Keratinocyte (primary cell): ENCODE data around the gene CARMIL1. TPM values are rescaled to one million over a fixed set of nuclear protein-coding genes. Genes with fewer than 3 reads are reported as not detected.

Experiments
- DNase-seq: peaks from one replicate; pipeline ENCODE4 v3.0.0-alpha.2; 2011; ENCODE audit warnings: low read depth, missing footprints, low spot score
- FAIRE-seq: peaks from 2 replicates; lab custom pipeline; 2011; peaks lifted over from hg19 to GRCh38; lab: Jason Lieb, UNC
- H2AFZ ChIP-seq: 2 replicates; pipeline ENCODE4 v1.6.0; 2012; ENCODE audit warnings: low read length, control low read depth, inconsistent platforms; ENCODE audit not compliant: control insufficient read depth
- H3K27ac ChIP-seq: 2 replicates; pipeline ENCODE4 v1.5.1; 2011; ENCODE audit warnings: low read length; ENCODE audit not compliant: control insufficient read depth, insufficient read depth
- H3K27me3 ChIP-seq: 3 replicates; pipeline ENCODE4 v1.6.0; 2011; ENCODE audit warnings: low read length; ENCODE audit not compliant: control insufficient read depth, insufficient read depth; ENCODE audit errors: extremely low read depth
- H3K36me3 ChIP-seq, 2 experiments: 2 replicates in 1 of 2; 3 replicates in 1 of 2; pipeline ENCODE4 v1.5.1; 2011; ENCODE audit warnings: low read length in 2 of 2, mild to moderate bottlenecking in 1 of 2; ENCODE audit not compliant: control insufficient read depth in 2 of 2, insufficient read depth in 2 of 2; ENCODE audit errors: extremely low read depth in 1 of 2
- H3K4me1 ChIP-seq: 3 replicates; pipeline ENCODE4 v1.5.1; 2011; ENCODE audit warnings: low read length; ENCODE audit not compliant: control insufficient read depth, insufficient read depth; ENCODE audit errors: extremely low read depth
- H3K4me2 ChIP-seq: 3 replicates; pipeline ENCODE4 v1.6.0; 2011; ENCODE audit warnings: low read depth, low read length; ENCODE audit not compliant: control insufficient read depth, insufficient read depth; ENCODE audit errors: extremely low read depth
- H3K4me3 ChIP-seq, 3 experiments: fragments of 200-600 bp in 1 of 3; sonication (generic) in 1 of 3; 2 replicates in 2 of 3; 3 replicates in 1 of 3; pipeline ENCODE4 v1.5.1; 2011 to 2016; ENCODE audit warnings: low read length in 3 of 3, mild to moderate bottlenecking in 3 of 3, control low read depth in 2 of 3, inconsistent platforms in 1 of 3, low read depth in 1 of 3, mixed read lengths in 1 of 3, mixed run types in 1 of 3, moderate library complexity in 1 of 3; ENCODE audit not compliant: control insufficient read depth in 2 of 3, insufficient read depth in 2 of 3; ENCODE audit errors: extremely low read depth in 1 of 3
- H3K79me2 ChIP-seq: 2 replicates; pipeline ENCODE4 v1.6.0; 2012; ENCODE audit warnings: low read length; ENCODE audit not compliant: control insufficient read depth, insufficient read depth
- H3K9ac ChIP-seq: 3 replicates; pipeline ENCODE4 v1.6.0; 2011; ENCODE audit warnings: low read length; ENCODE audit not compliant: control insufficient read depth, insufficient read depth; ENCODE audit errors: extremely low read depth
- H3K9me1 ChIP-seq: 3 replicates; pipeline ENCODE4 v1.6.0; 2011; ENCODE audit warnings: low read length; ENCODE audit not compliant: control insufficient read depth, insufficient read depth; ENCODE audit errors: extremely low read depth
- H3K9me3 ChIP-seq: 2 replicates; pipeline ENCODE4 v1.5.1; 2012; ENCODE audit warnings: low read depth, low read length; ENCODE audit not compliant: control insufficient read depth
- H4K20me1 ChIP-seq: 3 replicates; pipeline ENCODE4 v1.6.0; 2011; ENCODE audit warnings: low read length; ENCODE audit not compliant: control insufficient read depth, insufficient read depth; ENCODE audit errors: extremely low read depth
- EZH2 ChIP-seq: IDR thresholded peaks from one replicate; pipeline ENCODE4 v1.6.1; 2012; ENCODE audit warnings: inconsistent platforms, mild to moderate bottlenecking, low read length, moderate library complexity
- dilution Hi-C: fragments of 300-500 bp; cut with MboI; formaldehyde crosslinking; loops from one replicate; pipeline ENCODE4 v1.7.0; 2020; ENCODE audit warnings: low sequenced_read_pairs; ENCODE audit not compliant: extremely low pct_ligation_motif_present
- polyA plus RNA-seq, 5 experiments: library from polyadenylated mRNA; depleted of rRNA in 3 of 5; stranded (reverse) in 3 of 5; stranded (forward) in 1 of 5; unstranded in 1 of 5; fragments of >200 nt; gene quantifications; 1 replicate in 1 of 5; 2 replicates in 3 of 5; 3 replicates in 1 of 5; pipeline versions ENCODE4 v1.2.1 to v1.2.3, GENCODE V29; 2011 to 2012; ENCODE audit warnings: missing spikeins in 2 of 5, low read depth in 1 of 5, low replicate concordance in 1 of 5
- TF ChIP-seq, protein P1 (sequence below), 3 experiments: IDR thresholded peaks in 1 of 3; conservative IDR thresholded peaks in 1 of 3; optimal IDR thresholded peaks in 1 of 3; 2 replicates in 2 of 3; 3 replicates in 1 of 3; pipeline versions ENCODE3 to v1.5.1; 2011; ENCODE audit warnings: low read length in 3 of 3, mild to moderate bottlenecking in 3 of 3, moderate library complexity in 2 of 3, control low read depth in 1 of 3, inconsistent platforms in 1 of 3; ENCODE audit not compliant: insufficient read depth in 2 of 3; ENCODE audit errors: extremely low read depth in 1 of 3

CARMIL1 gene
- polyA plus RNA-seq, 1 donor (not counting 4 experiments of a cell fraction or from before 2014, with no cell fraction given): 18.9 TPM

DNA sequence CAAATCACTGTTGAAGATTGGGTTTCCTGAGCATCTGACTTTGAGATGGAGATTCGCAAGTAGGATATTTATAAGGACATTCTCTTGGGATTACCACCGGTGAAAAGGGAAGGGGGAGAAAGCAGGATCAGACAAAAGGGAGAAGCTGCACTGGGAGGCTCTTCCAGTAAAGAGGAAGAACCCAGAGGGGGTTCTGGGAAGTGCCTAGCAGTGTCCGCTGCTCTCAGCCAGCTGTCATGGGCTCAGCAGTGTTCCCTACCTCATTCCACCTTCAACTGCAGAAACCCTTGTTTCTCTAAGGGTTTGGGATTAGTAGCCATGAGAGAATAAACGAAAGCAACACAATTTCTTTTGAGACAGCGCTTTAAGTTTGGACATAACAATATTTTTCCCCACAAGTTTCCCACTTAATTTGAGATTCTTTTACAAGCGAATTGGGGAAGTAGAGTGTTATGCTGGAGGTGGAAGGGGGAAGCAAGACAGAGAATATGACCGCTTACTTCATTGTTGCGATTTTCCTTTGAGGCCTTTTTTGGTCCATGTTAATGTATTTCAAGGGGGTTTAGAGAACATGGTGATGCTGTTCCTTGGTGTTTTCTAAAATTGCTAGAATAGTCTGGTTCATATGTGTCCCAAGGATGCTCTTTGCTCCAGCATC lies 218.3 kb downstream of the CARMIL1 start:
- DNase-seq (no peak), FAIRE-seq (no peak)
- Histone ChIP-seq H3K9me1 (no peaks in the 10 kb centered on the region), H3K27ac (no peak overlapping the region), H3K9ac (no peak overlapping the region), H4K20me1 (no peaks in the 10 kb centered on the region), H2AFZ (no peak overlapping the region), H3K27me3 (no peaks in the 10 kb centered on the region), H3K4me3 (no peak overlapping the region), H3K4me1 (peaks cover 13% of the 10 kb centered on the region), H3K36me3 (peaks cover 0 to 2% of the 10 kb centered on the region in 2 experiments), H3K79me2 (no peaks in the 10 kb centered on the region), H3K4me2 (no peak overlapping the region), H3K9me3 (no peaks in the 10 kb centered on the region)
- no peak for TF ChIP-seq EZH2
- TF ChIP-seq, protein P1, sequence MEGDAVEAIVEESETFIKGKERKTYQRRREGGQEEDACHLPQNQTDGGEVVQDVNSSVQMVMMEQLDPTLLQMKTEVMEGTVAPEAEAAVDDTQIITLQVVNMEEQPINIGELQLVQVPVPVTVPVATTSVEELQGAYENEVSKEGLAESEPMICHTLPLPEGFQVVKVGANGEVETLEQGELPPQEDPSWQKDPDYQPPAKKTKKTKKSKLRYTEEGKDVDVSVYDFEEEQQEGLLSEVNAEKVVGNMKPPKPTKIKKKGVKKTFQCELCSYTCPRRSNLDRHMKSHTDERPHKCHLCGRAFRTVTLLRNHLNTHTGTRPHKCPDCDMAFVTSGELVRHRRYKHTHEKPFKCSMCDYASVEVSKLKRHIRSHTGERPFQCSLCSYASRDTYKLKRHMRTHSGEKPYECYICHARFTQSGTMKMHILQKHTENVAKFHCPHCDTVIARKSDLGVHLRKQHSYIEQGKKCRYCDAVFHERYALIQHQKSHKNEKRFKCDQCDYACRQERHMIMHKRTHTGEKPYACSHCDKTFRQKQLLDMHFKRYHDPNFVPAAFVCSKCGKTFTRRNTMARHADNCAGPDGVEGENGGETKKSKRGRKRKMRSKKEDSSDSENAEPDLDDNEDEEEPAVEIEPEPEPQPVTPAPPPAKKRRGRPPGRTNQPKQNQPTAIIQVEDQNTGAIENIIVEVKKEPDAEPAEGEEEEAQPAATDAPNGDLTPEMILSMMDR (optimal IDR thresholded peaks at IDR 0.05 in 1 of 3, IDR thresholded peaks at IDR 0.05 in 1 of 3, conservative IDR thresholded peaks at IDR 0.05 in 1 of 3; ENCODE audit: extremely low read depth in 1 of 3, insufficient read depth in 2 of 3, low read length in 3 of 3): no peak
- dilution Hi-C loops: no loop called here

GRCh38 chr6:25498505-25498904 lies 219.3 kb downstream of the CARMIL1 start:
- no peaks in the 10 kb centered on the region for H3K79me2 ChIP-seq
- no peaks in the 10 kb centered on the region for H3K27me3 ChIP-seq
- H3K4me3 ChIP-seq: no peak overlapping the region
- H3K9me1 ChIP-seq: no peaks in the 10 kb centered on the region
- peaks cover 0 to under 1% of the 10 kb centered on the region in 2 experiments for H3K36me3 ChIP-seq
- no peak overlapping the region for H2AFZ ChIP-seq
- H3K4me2 ChIP-seq: no peak overlapping the region
- no peaks in the 10 kb centered on the region for H4K20me1 ChIP-seq
- DNase-seq (no peak), FAIRE-seq (no peak)
- H3K9ac ChIP-seq: no peak overlapping the region
- H3K4me1 ChIP-seq: peaks cover 17% of the 10 kb centered on the region
- dilution Hi-C loops: no loop called here
- no peak for TF ChIP-seq EZH2
- TF ChIP-seq, protein P1 (optimal IDR thresholded peaks at IDR 0.05 in 1 of 3, IDR thresholded peaks at IDR 0.05 in 1 of 3, conservative IDR thresholded peaks at IDR 0.05 in 1 of 3; ENCODE audit: extremely low read depth in 1 of 3, insufficient read depth in 2 of 3, low read length in 3 of 3): no peak
- H3K27ac ChIP-seq: no peak overlapping the region
- H3K9me3 ChIP-seq: no peaks in the 10 kb centered on the region
